Stimulated activated CD8-positive, alpha-beta memory T cell treated with anti-CD3 and anti-CD28 coated beads, Interleukin-12 subunit alpha, Interleukin-12 subunit beta, amount 100 ng/mL, for 4 hours (primary cell): ENCODE measurements around the gene SEMA4G.
"Not testable (repeated sequence)": the region's sequence is repeated elsewhere in the genome, so short reads cannot be mapped to it uniquely, and the experiment has no call there.

Experiments used
- DNase-seq: peaks from one replicate; pipeline ENCODE4 v3.0.0-alpha.2; 2020; ENCODE audit warnings: low read depth

SEMA4G gene

DNA sequence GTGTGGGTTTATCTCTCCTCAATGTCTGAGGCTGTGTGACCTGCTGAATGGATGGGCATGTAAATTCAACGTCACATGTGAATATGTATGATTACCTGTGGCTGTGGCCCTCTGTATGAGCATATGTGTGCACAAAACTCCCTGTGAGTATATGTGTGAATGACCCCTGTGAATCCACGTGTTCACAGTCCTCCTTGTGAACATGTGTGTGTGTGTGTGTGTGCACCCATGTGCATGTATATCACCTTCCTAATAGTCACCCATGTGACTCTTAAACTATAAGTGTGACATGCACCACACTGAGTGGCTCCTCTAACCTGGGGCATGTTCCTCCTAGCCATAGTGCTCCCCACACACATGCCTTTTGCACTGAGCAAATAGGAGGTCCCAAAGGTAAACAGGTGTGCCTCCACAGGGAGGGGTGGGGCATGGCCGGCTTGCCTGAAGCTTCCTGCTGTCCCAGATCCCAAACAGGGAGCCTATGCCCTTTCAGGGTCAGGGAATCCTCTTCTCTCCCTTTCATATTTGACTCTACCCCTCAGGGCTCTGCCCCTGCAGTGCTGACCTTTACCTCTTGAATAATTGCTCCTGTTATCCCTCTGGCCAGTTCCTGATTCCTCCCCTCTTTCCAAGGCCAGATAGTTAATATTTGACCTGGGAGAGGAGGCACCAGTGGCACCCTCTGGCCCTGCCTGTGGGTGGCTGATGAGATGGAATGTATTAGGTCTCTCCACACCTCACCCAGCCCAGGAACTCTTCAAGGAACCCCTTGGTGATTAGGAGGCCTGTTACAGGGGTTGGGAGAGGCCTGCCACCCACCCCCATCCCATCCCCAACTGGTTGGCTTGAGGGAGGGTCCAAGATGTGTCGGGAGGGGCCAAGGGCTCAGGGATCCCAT is 1.9 kb downstream of the SEMA4G start:
- no peak for DNase-seq

DNA sequence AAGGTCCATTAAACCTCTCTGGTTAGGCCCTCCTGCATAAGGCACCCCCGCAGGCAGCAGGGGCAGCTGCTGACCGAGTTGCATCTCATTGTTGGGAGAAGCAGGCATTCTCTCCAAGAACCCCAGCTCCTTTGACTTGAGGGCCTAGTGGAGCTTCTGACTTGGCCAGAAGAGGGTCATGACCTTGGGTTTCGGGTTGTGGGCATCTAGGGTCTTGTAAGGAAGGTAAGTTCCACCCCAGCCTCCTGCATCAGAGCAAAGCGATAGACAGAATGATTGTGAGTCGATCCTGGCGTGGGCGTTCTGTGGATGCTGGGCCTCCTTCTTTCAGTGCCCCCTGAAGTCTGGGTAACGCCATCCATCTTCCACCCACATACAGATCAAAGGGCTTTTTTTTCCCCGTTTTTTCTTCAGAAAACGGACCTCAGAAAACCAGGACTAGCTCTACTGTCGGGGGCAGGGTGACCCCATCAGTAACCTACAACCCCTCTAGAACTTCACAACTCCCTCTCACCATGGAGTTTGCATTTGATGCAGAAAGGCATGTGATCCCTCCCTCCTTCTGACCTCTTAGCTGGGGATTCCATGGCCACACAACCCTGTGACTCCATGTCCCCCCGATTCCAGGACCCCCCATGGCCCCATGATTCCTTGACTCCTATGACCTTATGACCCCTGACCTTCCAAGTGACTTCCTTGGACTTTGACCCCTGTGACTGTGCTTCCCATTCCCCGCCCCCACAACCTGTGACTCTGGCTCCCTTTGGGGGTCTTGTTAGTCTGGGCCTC is 3.0 kb downstream of the SEMA4G start:
- DNase-seq, result no peak

DNA sequence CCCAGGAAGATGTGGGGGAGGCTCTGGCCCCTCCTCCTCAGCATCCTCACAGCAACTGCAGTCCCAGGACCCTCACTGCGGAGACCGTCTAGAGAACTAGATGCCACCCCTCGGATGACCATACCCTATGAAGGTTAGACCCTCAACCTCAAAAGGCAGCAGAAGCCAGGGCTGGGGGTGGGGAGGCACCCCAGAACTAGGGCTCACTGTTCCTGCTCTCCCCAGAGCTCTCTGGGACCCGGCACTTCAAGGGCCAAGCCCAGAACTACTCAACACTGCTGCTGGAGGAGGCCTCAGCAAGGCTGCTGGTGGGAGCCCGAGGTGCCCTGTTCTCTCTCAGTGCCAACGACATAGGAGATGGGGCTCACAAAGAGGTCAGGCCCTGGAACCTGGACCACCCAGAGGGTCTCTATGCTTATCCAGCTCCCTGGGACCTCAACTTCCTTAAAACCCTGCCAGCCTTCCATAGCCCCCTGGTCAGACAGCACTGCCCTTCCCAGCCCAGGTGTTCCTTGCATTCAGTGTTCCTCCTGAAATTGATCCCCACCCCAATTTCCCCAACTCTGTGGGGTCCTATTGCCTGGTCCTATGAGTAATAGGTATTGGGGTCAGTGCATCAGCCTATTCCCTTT is 3.7 kb downstream of the SEMA4G start:
- no peak for DNase-seq

DNA sequence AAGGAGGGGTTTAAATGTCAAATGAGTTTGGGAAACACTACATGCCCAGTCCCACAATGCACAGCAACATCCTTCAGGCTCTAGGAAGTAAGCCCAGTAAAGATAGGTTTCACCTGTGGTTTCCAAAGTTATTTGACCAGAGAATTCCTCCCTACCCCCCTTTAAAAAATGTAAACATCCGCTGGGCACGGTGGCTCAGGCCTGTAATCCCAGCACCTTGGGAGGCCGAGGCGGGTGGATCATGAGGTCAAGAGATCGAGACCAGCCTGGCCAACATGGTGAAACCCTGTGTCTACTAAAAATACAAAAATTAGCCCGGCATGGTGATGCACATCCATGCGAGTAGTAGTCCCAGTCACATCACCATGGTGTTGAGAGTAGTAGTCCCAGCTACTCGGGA is 6.1 kb downstream of the SEMA4G start:
- not testable (repeated sequence) for DNase-seq

DNA sequence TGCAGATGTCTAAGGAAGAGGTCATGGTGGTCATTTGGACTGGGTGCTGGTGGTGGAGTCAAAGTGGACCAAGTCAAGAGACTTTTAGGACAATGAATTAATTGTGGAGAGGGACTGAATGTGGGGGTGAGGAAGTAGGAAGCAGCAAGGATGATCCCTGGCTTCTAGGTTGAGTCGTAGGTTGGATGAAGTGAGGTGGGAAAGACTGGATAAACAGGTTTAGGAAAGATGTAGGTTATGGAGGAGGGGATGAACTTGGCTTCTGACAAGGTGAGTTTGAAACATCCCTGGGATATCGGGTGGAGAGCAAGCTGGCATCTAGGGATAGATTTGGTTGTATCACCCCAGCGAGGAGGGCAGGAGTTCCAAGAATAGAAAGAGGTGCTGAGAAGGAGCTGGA is 7.6 kb downstream of the SEMA4G start:
- no peak for DNase-seq

DNA sequence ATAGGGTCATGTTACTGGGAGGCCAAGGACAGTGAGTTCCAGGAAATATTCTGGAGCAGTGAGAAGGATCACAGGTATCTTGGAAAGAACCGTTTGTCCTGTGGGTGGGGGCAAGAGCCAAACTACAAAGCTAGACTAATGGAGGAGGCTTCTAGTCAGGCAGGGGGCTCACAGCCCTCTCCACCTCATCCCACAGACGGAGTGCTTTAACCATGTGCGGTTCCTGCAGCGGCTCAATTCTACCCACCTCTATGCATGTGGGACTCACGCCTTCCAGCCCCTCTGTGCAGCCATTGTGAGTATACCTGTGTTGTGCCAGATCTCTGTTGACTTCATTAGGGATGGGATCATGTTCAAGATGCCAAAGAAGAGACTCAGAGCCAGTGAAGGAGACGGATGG is 8.1 kb downstream of the SEMA4G start:
- DNase-seq, result no peak

DNA sequence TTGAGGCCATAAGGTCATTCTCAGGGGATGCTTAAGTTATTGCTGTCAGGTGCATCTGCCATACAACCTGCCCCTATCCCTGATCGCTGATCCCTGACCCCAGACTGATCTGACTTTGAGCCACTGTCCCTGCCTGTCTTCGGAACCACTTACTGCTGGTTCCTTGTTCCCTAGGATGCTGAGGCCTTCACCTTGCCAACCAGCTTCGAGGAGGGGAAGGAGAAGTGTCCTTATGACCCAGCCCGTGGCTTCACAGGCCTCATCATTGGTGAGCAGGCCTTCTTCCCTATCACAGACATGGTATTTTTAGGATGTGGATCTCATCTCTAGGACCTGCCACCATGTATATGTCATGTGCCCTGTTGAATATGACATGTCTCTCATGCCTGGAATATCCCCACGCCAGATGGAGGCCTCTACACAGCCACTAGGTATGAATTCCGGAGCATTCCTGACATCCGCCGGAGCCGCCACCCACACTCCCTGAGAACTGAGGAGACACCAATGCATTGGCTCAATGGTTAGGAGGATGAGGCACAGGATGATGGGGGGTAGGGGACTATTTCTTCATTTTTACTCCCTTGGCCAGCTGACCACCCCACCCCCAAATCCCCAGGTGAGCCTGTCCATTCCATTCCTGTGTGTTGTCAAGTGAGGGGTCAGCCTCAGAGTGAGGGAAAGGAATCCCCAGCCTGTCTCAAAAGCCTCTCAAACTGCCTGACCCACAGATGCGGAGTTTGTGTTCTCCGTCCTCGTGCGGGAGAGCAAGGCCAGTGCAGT is 9.0 kb downstream of the SEMA4G start:
- no peak for DNase-seq

DNA sequence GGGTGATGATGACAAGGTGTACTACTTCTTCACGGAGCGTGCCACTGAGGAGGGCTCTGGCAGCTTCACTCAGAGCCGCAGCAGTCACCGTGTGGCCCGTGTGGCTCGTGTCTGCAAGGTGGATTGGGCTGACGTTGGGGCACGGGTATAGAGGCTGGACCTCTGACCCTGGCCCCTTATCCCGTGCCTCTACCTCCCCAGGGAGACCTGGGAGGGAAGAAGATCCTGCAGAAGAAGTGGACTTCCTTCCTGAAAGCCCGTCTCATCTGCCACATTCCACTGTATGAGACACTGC is 9.5 kb downstream of the SEMA4G start:
- no peak for DNase-seq

DNA sequence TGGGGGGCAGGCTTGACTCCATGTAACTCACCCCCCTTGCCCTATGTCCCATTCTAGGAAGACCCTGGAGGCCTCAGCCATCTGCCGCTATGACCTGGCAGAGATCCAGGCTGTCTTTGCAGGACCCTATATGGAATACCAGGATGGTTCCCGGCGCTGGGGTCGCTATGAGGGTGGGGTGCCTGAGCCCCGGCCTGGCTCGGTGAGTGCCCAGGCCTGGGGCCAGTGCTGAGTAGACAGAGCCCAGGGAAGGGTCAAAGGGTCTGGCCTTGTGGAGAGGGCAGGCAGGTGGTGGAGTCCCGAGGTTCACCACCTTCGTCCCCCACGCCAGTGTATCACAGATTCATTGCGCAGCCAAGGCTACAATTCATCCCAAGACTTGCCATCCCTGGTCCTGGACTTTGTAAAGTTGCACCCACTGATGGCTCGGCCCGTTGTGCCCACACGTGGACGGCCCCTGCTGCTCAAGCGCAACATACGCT is 10.5 kb downstream of the SEMA4G start:
- no peak for DNase-seq

DNA sequence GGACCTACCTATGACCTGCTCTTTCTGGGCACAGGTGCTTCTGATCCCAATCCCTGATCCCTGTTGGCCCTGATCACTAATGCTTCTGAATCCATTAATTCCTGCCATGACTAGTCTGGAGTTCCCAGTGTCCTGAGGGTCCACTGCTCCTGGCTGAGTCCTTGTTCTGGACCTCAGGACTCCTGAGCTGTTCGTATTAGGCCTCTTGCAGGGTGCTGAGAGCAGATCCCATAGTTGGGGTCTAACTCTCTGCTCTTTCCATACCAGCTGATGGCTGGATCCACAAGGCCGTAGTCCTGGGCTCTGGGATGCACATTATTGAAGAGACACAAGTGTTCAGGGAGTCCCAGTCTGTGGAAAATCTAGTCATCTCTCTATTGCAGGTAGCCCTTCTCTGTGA is 11.0 kb downstream of the SEMA4G start:
- DNase-seq, result no peak

DNA sequence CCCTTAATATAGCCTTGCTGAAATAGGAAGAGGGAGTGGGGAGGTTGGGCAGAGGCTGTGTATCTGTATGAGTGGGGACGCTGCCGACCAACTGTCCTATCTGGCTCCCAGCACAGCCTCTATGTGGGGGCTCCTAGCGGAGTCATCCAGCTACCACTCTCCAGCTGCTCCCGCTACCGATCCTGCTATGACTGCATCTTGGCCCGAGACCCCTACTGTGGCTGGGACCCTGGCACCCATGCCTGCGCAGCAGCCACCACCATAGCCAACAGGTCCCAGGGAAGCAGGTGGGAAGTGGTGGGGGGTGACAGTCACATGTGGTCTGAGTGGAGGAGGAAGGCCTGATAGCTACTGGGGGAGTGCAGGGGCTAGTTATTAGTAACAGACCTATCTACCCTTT is 11.4 kb downstream of the SEMA4G start:
- DNase-seq, result no peak

DNA sequence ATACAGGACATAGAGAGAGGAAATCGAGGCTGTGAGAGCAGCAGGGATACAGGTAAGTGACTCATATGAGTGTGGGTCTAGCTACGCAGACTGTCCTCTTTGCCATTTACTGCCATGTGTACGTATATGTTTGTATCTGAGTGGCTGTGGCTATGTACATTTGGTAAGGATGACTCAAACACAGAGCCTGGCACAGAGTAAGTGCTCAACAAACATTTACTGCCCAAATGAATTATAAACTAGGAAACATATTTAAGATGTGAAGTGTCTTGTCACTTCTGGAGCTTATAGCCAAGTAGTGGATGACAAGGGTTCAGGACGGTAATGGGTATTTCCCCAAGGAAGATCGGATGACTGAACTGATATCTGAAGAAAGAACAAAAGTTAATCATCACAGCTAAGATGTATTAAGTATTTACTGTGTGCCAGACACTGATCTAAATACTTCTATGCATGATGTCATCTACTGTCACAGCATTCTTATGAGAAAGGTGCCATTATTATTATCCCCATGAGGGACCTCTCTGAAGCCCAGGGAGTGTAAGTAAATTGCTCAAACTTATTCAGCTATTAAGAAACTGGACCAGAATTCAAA is 12.0 kb downstream of the SEMA4G start:
- no peak for DNase-seq

DNA sequence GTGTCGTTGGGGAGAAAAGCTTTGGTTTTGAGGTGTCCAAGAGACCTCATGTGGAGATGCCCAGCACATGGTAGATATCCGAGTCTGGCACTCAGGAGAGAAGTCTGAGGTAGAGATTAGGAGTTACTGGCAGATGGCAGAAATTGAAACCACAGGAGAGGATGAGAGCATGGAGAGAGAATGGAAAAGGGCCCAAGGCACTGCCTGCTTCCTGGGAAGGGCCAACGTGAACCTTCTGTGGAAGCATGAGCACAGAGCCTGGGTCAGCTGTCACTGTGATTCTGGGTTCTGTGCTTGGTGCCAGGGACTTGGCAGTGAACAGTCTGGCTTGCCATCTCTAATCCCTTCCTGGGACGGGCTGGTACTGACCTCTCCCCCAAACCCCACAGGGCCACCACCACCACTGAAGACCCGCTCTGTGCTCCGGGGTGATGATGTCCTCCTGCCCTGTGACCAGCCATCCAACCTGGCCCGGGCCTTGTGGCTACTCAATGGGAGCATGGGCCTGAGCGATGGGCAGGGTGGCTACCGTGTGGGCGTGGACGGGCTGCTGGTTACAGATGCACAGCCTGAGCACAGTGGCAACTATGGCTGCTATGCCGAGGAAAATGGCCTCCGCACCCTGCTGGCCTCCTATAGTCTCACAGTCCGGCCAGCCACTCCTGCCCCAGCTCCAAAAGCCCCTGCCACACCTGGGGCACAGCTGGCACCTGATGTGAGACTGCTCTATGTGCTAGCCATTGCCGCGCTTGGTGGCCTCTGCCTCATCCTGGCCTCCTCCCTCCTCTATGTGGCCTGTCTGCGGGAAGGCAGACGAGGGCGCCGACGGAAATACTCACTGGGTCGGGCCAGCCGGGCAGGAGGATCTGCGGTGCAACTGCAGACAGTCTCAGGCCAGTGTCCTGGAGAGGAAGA is 13.9 kb downstream of the SEMA4G start:
- no peak for DNase-seq

DNA sequence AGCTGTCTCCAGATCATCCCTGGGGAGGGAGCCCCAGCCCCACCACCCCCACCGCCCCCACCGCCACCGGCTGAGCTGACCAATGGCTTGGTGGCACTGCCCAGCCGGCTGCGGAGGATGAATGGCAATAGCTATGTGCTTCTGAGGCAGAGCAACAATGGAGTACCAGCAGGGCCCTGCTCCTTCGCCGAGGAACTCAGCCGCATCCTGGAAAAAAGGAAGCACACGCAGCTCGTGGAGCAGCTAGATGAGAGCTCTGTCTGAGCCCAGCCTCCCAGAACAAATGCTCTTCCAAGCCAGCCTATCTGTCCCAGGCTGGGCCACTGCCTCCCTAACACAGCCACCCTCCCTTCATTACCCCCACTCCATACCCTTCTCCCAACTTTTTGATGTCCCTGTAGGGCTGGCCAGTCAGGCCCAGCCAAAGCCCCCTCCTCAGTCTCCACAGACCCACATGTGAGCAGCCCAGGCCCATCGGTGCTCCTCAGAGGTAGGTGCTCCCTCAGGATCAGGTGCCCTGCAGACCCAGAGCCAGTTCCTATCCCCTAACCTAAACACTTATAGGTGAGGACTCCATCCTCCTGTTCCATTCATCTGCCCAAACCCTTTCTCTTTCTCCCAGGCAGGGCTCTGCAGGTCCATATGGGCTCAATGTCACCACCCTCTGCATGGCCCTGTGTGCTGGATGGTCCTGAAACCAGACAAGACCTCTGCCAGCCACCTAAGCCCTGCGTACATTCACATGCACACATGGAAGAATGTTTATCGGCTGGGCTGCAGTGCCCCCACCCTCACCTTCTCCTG is 14.8 kb downstream of the SEMA4G start:
- DNase-seq, result no peak

DNA sequence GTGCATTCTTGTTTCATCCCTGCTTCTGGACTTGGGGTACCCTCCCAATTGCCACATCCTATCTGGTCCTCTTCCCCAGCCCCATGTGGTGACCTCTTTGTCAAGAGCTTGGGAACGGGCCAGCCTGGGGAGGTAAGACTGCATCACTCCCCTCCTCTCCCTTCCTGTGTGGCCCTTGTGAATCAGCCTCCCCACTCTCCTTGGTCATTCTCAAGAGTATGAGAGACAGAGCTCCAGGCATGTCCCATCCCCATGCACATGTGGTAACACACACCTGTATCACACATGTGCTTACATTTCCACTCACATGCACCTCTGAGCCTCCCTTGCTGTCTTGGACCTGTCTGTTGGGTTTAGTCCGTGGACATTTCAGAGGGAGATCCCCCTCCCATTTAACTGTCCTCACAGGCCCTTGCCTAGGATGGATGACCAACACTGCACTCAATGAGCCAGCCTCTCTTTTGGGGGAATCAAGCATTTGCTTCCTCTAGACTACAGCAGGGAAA is 15.4 kb downstream of the SEMA4G start:
- no peak for DNase-seq

DNA sequence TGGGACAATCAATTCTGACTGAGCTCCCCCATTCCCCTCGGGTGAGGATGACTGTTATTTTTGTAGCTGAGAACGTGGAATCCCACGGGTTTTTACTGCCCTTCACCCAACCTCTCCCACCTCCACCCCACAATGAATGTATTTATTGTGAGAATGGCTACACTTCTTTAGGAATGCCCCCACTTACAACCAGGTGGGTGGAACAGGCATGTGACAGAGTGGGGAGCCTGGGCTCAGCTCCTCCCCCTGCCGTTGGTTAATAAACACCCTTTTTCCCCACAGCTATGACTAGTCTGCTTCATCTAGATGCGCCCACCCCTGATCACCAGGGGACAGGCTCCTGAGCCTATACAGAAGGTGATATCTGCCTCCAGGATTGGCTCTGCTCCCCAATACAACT is 16.0 kb downstream of the SEMA4G start:
- no peak for DNase-seq

DNA sequence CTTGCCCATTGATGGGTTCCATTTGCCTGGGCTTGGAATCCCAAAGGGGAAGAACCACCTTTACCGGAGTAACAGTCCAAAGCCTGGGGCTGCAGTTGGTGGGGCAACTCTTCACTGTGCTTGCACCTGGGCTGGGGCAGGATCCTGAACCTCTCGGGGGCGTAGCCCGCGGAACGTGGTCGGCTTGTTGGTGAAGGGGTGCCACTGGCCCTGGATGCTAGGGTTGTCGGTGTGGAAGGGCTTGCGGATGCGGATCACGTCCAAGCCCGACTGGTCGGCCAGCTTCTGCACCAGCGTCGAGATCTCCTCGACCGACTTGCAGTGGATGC is 17.3 kb downstream of the SEMA4G start:
- no peak for DNase-seq

DNA sequence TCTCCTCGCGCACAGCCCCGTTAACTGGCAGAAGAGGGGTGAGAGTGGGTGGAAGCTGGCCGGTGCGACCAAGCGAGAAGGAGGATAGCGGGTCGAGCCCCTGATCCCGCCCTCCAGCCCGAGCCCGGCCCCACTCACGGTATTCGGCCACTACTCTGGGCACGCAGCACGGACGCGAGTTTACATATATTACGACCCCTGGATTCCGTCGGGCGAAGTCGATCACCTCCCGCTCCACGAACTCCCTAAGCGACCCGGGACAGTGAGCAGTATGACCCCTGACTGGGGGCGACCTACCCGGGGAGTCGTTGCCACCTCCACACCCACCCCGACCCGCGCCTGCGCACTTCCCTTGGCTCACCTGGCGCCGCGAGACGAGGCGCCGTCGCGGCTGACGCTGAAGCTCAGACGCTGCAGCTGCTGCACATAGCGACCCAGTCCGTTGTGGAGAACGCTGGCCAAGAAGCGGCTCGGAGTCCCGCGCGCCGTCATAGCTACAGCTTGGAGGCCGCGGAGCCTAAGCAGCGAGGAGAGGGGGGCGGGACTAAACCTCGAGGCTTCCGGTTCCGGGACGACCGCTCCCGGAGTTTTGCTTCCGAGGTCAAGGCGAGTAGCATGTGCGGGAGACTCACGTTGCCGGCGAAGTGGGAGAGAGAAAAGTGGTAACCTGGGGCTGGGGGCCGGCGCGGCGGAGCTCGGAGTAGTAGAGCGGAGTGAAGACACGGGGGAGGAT is 17.8 kb downstream of the SEMA4G start, which contains the start of the genes MRPL43 and TWNK:
Gene MRPL43 (minus strand): TSS at position 546 of the 733 bp plus-strand sequence. CDS start 54 bp downstream, at position 492.
Gene TWNK (plus strand): TSS at position 592 of the 733 bp plus-strand sequence. CDS start 668 bp downstream, outside the sequence.
- DNase-seq, result peak; percentile 72

DNA sequence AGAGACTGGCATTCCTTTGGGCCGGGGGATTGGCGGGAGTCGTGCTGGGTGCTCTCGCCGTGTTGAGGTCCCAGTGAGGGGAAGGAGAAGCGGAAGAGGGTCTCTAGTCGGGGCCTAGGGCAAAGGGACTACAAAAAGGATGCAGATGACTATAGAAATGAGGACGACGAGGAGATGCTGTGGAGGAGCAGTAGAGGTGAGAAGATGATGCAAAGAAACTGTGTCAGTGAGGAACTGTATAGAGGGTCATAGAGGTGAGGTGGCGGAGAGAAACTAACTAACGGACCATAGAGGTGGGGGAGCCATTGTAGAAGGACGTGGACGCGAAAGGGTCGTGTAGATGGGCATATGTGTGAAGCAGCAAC is 18.4 kb downstream of the SEMA4G start:
- no peak for DNase-seq
